Activated CD8-positive, alpha-beta memory T cell treated with anti-CD3 and anti-CD28 coated beads for 48 hours (primary cell): ENCODE data around the gene SRRM4.
"Not testable (repeated sequence)": the region's sequence is repeated elsewhere in the genome, so short reads cannot be mapped to it uniquely, and the experiment has no call there.

Experiments
- DNase-seq, 3 experiments: peaks; one replicate each; pipeline ENCODE4 v3.0.0-alpha.2; 2020; ENCODE audit warnings: low read depth in 2 of 3, low spot score in 2 of 3

The SRRM4 gene

GRCh38 chr12:119008273-119008672, 26.9 kb downstream of the SRRM4 start:
- not testable (repeated sequence) for DNase-seq

GRCh38 chr12:119008691-119009221, 27.4 kb downstream of the SRRM4 start:
- no peak for DNase-seq

- DNase-seq = no peak
These were observed 29.9 kb downstream of the SRRM4 start for GRCh38 chr12:119011231-119011630.

GRCh38 chr12:119012179-119012578, 30.8 kb downstream of the SRRM4 start:
- no peak for DNase-seq

- DNase-seq = no peak
These were observed 31.7 kb downstream of the SRRM4 start for GRCh38 chr12:119013023-119013422.

- DNase-seq = no peak
These were observed 33.0 kb downstream of the SRRM4 start for GRCh38 chr12:119014368-119014767.

GRCh38 chr12:119016715-119017114, 35.4 kb downstream of the SRRM4 start:
- DNase-seq = no peak

GRCh38 chr12:119019166-119019565, 37.8 kb downstream of the SRRM4 start:
- DNase-seq = no peak

GRCh38 chr12:119020406-119021360, 39.3 kb downstream of the SRRM4 start:
- DNase-seq = peak in 1 of 3 experiments; percentile 1

- DNase-seq = no peak
These were observed 43.0 kb downstream of the SRRM4 start for GRCh38 chr12:119024356-119024755.

GRCh38 chr12:119025786-119026185, 44.4 kb downstream of the SRRM4 start:
- no peak for DNase-seq

- not testable (repeated sequence) for DNase-seq
These were observed 52.0 kb downstream of the SRRM4 start for GRCh38 chr12:119033332-119033731.

GRCh38 chr12:119036878-119037825, 55.8 kb downstream of the SRRM4 start:
- peak in 1 of 3 experiments; percentile 2 for DNase-seq

GRCh38 chr12:119044094-119044493, 62.8 kb downstream of the SRRM4 start:
- DNase-seq = no peak

GRCh38 chr12:119047641-119048040, 66.3 kb downstream of the SRRM4 start:
- no peak for DNase-seq

- no peak for DNase-seq
These were observed 69.3 kb downstream of the SRRM4 start for GRCh38 chr12:119050663-119051062.

- DNase-seq = no peak
These were observed 70.1 kb downstream of the SRRM4 start for GRCh38 chr12:119051474-119051873.

- DNase-seq = no peak
These were observed 70.7 kb downstream of the SRRM4 start for GRCh38 chr12:119052001-119052400.

GRCh38 chr12:119055977-119056376, 74.6 kb downstream of the SRRM4 start:
- no peak for DNase-seq

- DNase-seq = peak in 1 of 3 experiments; percentile 2
These were observed 79.8 kb downstream of the SRRM4 start for GRCh38 chr12:119060847-119061796.
